SK-N-SH (cell line): ENCODE results near the gene LHFPL6. TPM values are rescaled to one million over a fixed set of nuclear protein-coding genes. Genes with fewer than 3 reads are reported as not detected.

Source experiments
- CTCF ChIA-PET: fragments of 300-600, 350-600 bp; formaldehyde crosslinking; extraction: SDS; loops from one replicate; lab custom pipeline; 2021; lab: Yijun Ruan, JAX
- POLR2A ChIA-PET: fragments of 350-600 bp; sonication (Branson Sonifier 250); formaldehyde crosslinking; extraction: SDS; loops from one replicate; lab custom pipeline; 2020; ENCODE audit warnings: antibody characterized with exemption, inconsistent platforms; lab: Yijun Ruan, JAX
- DNase-seq: peaks from one replicate; pipeline ENCODE4 v3.0.0; 2012
- H2AFZ ChIP-seq: fragments of 200-600 bp; sonication (generic); 2 replicates; pipeline ENCODE4 v1.8.1; 2016; ENCODE audit warnings: antibody characterized with exemption, mild to moderate bottlenecking, low read depth
- H3F3A ChIP-seq: fragments of 200-600 bp; sonication (generic); replicated peaks from 2 replicates; pipeline ENCODE3; 2016; ENCODE audit warnings: antibody characterized with exemption, mild to moderate bottlenecking; ENCODE audit not compliant: insufficient read depth
- H3K27ac ChIP-seq, 2 experiments: fragments of 200-500 bp in 1 of 2; fragments of 200-600 bp in 1 of 2; sonication (Bioruptor generic) in 1 of 2; sonication (generic), shearing (Covaris generic) in 1 of 2; 2 replicates each; pipeline versions ENCODE4 v1.5.1 to v1.6.1; 2014 to 2016; ENCODE audit warnings: low read depth in 2 of 2, inconsistent platforms in 1 of 2, low read length in 1 of 2, mild to moderate bottlenecking in 1 of 2, mixed read lengths in 1 of 2
- H3K27me3 ChIP-seq: fragments of 200-600 bp; sonication (generic), shearing (Covaris generic); 2 replicates; pipeline ENCODE4 v1.6.1; 2016; ENCODE audit warnings: mixed run types; ENCODE audit not compliant: insufficient read depth
- H3K36me3 ChIP-seq, 2 experiments: fragments of 200-500 bp in 1 of 2; fragments of 200-600 bp in 1 of 2; sonication (Bioruptor generic) in 1 of 2; sonication (generic) in 1 of 2; replicated peaks in 1 of 2; 2 replicates each; pipeline versions ENCODE3 to v1.5.1; 2014 to 2016; ENCODE audit warnings: low read length in 1 of 2, mild to moderate bottlenecking in 1 of 2; ENCODE audit not compliant: insufficient read depth in 2 of 2, control insufficient read depth in 1 of 2
- H3K4me1 ChIP-seq, 2 experiments: fragments of 200-500 bp in 1 of 2; fragments of 200-600 bp in 1 of 2; sonication (Bioruptor generic) in 1 of 2; sonication (generic), shearing (Covaris generic) in 1 of 2; 2 replicates each; pipeline versions ENCODE4 v1.5.1 to v1.6.1; 2014 to 2016; ENCODE audit warnings: low read depth in 1 of 2, low read length in 1 of 2, mixed run types in 1 of 2; ENCODE audit not compliant: insufficient read depth in 2 of 2, control insufficient read depth in 1 of 2
- H3K4me2 ChIP-seq: fragments of 200-600 bp; sonication (generic), shearing (Covaris generic); 2 replicates; pipeline ENCODE4 v1.6.1; 2017; ENCODE audit warnings: mixed run types
- H3K4me3 ChIP-seq, 2 experiments: fragments of 200-500 bp in 1 of 2; fragments of 200-600 bp in 1 of 2; sonication (Bioruptor generic) in 1 of 2; sonication (generic), shearing (Covaris generic) in 1 of 2; 2 replicates each; pipeline versions ENCODE4 v1.5.1 to v1.8.1; 2014 to 2016; ENCODE audit warnings: low read depth in 2 of 2, inconsistent platforms in 1 of 2, low read length in 1 of 2, mild to moderate bottlenecking in 1 of 2, mixed read lengths in 1 of 2, moderate library complexity in 1 of 2
- H3K79me2 ChIP-seq: fragments of 200-600 bp; sonication (generic); 2 replicates; pipeline ENCODE4 v1.8.1; 2017; ENCODE audit warnings: mild to moderate bottlenecking; ENCODE audit not compliant: insufficient read depth
- H3K9ac ChIP-seq: fragments of 200-600 bp; sonication (generic); 2 replicates; pipeline ENCODE4 v1.6.1; 2017; ENCODE audit warnings: mixed run types
- H3K9me2 ChIP-seq: fragments of 200-600 bp; sonication (generic); 2 replicates; pipeline ENCODE4 v1.6.1; 2017; ENCODE audit warnings: mixed run types
- H3K9me3 ChIP-seq: fragments of 200-600 bp; sonication (generic); 2 replicates; pipeline ENCODE4 v1.6.1; 2017; ENCODE audit warnings: mixed run types, mild to moderate bottlenecking, moderate library complexity
- H4K20me1 ChIP-seq: fragments of 200-600 bp; sonication (generic); 2 replicates; pipeline ENCODE4 v1.6.1; 2017; ENCODE audit warnings: mild to moderate bottlenecking, mixed run types; ENCODE audit not compliant: insufficient read depth
- CHD2 ChIP-seq: fragments of 150-350 bp; IDR thresholded peaks from 2 replicates; pipeline ENCODE4 v1.6.1; 2018; ENCODE audit warnings: low read length; ENCODE audit not compliant: partially characterized antibody
- CTCF ChIP-seq: fragments of 200-600 bp; sonication (generic); IDR thresholded peaks from 2 replicates; pipeline ENCODE4 v1.6.1; 2017; ENCODE audit warnings: antibody characterized with exemption, mild to moderate bottlenecking, moderate library complexity
- EP300 ChIP-seq, 2 experiments: IDR thresholded peaks; 2 replicates each; pipeline versions ENCODE4 v1.4.0 to v1.6.1; 2012; ENCODE audit warnings: borderline replicate concordance in 1 of 2, low read depth in 1 of 2, low read length in 1 of 2
- FOXM1 ChIP-seq: IDR thresholded peaks from 2 replicates; pipeline ENCODE4 v1.4.0; 2012; ENCODE audit warnings: low read depth, mild to moderate bottlenecking
- JUND ChIP-seq: IDR thresholded peaks from 2 replicates; pipeline ENCODE4 v1.4.0; 2012
- NRF1 ChIP-seq: IDR thresholded peaks from 2 replicates; pipeline ENCODE4 v1.6.1; 2012; ENCODE audit warnings: low read depth, mild to moderate bottlenecking, low read length
- RCOR1 ChIP-seq: fragments of 150-350 bp; IDR thresholded peaks from 2 replicates; pipeline ENCODE4 v1.6.1; 2017; ENCODE audit warnings: antibody characterized with exemption, low read length
- SIN3A ChIP-seq: IDR thresholded peaks from 2 replicates; pipeline ENCODE4 v1.6.1; 2012; ENCODE audit warnings: low read depth, mild to moderate bottlenecking, low read length, moderate library complexity, borderline replicate concordance
- SMC3 ChIP-seq: IDR thresholded peaks from 2 replicates; pipeline ENCODE4 v1.6.1; 2012; ENCODE audit warnings: low read depth, low read length, improper control_type of control experiment
- TAF1 ChIP-seq: IDR thresholded peaks from 2 replicates; pipeline ENCODE4 v1.6.1; 2012; ENCODE audit warnings: low read depth, mild to moderate bottlenecking, low read length, moderate library complexity, borderline replicate concordance
- TCF12 ChIP-seq: IDR thresholded peaks from 2 replicates; pipeline ENCODE4 v1.4.0; 2012
- USF1 ChIP-seq: IDR thresholded peaks from 2 replicates; pipeline ENCODE4 v1.4.0; 2012; ENCODE audit warnings: low read depth, borderline replicate concordance
- WGBS: methylation state at CpG from one replicate; pipeline ENCODE4 v1.1.6; 2017; ENCODE audit warnings: low lambda C conversion rate; 5-methylcytosine and 5-hydroxymethylcytosine counted together
- polyA plus RNA-seq, 3 experiments: library from polyadenylated mRNA; depleted of rRNA; stranded (reverse); fragments of >200 nt; gene quantifications; 2 replicates each; pipeline ENCODE4 v1.2.3, GENCODE V29; 2012
- TF ChIP-seq, protein P1 (sequence below): fragments of 150-350 bp; IDR thresholded peaks from 2 replicates; pipeline ENCODE4 v1.6.1; 2017; ENCODE audit warnings: antibody characterized with exemption, low read length, low read depth, borderline replicate concordance
- TF ChIP-seq, protein P2 (sequence below): IDR thresholded peaks from 2 replicates; pipeline ENCODE4 v1.4.0; 2012; ENCODE audit warnings: low read depth
- TF ChIP-seq, protein P3 (sequence below): IDR thresholded peaks from 2 replicates; pipeline ENCODE4 v1.6.1; 2012; ENCODE audit warnings: mild to moderate bottlenecking, low read depth, low read length, moderate library complexity

The LHFPL6 gene
- polyA plus RNA-seq, 1 of the 3 experiments (the other 2 are of a cell fraction) = 22.2 TPM

GRCh38 chr13:39575641-39576238 is 27.3 kb downstream of the LHFPL6 start:
- Histone ChIP-seq H3K27ac (no peak overlapping the region), H3F3A (no peaks in the 10 kb centered on the region), H3K79me2 (no peaks in the 10 kb centered on the region), H3K9ac (no peak overlapping the region), H4K20me1 (no peaks in the 10 kb centered on the region), H3K4me1 (no peaks in the 10 kb centered on the region; a peak in 1 of 4 replicates), H3K9me3 (no peaks in the 10 kb centered on the region), H3K27me3 (no peaks in the 10 kb centered on the region), H3K36me3 (no peaks in the 10 kb centered on the region), H3K4me2 (no peak overlapping the region), H3K4me3 (no peak overlapping the region), H2AFZ (no peak overlapping the region), H3K9me2 (no peaks in the 10 kb centered on the region)
- TF ChIP-seq, protein P1, sequence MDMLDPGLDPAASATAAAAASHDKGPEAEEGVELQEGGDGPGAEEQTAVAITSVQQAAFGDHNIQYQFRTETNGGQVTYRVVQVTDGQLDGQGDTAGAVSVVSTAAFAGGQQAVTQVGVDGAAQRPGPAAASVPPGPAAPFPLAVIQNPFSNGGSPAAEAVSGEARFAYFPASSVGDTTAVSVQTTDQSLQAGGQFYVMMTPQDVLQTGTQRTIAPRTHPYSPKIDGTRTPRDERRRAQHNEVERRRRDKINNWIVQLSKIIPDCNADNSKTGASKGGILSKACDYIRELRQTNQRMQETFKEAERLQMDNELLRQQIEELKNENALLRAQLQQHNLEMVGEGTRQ = no peak
- TF ChIP-seq SMC3 = no peak
- TF ChIP-seq TCF12 = no peak
- no peak for TF ChIP-seq USF1
- TF ChIP-seq CHD2 = no peak
- TF ChIP-seq, protein P2, sequence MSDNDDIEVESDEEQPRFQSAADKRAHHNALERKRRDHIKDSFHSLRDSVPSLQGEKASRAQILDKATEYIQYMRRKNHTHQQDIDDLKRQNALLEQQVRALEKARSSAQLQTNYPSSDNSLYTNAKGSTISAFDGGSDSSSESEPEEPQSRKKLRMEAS = no peak
- no peak for TF ChIP-seq EP300 (IDR thresholded peaks at IDR 0.05; ENCODE audit: borderline replicate concordance in 1 of 2, low read depth in 1 of 2, low read length in 1 of 2)
- no peak for TF ChIP-seq FOXM1
- no peak for TF ChIP-seq NRF1
- no peak for DNase-seq
- ChIA-PET CTCF (interaction anchor here (0.6 kb wide), 1 partner anchor 302 kb away, joined by 3 read pairs; no protein-coding TSS in a partner anchor), POLR2A (no interaction called here)
- whole genome bisulfite sequencing = 93% methylated on average over 11 of the region's 11 CpGs

- no peak overlapping the region for H3K4me2 ChIP-seq
- H3K36me3 ChIP-seq = no peaks in the 10 kb centered on the region
- H3F3A ChIP-seq = no peaks in the 10 kb centered on the region
- no peaks in the 10 kb centered on the region for H3K27me3 ChIP-seq
- H3K27ac ChIP-seq = no peak overlapping the region
- ChIA-PET POLR2A (no interaction called here), CTCF (interaction anchor here (0.7 to 2.9 kb wide), 2 partner anchors 40 to 705 kb away, joined by 3 to 9 read pairs; no protein-coding TSS in a partner anchor)
- H3K4me3 ChIP-seq = no peak overlapping the region
- H3K9me2 ChIP-seq = no peaks in the 10 kb centered on the region
- DNase-seq = no peak
- no peaks in the 10 kb centered on the region for H3K9me3 ChIP-seq
- H4K20me1 ChIP-seq = no peaks in the 10 kb centered on the region
- WGBS = 83% methylated on average over 12 of the region's 15 CpGs
- H3K79me2 ChIP-seq = no peaks in the 10 kb centered on the region
- H3K4me1 ChIP-seq = no peaks in the 10 kb centered on the region
- no peak overlapping the region for H3K9ac ChIP-seq
- no peak overlapping the region for H2AFZ ChIP-seq
- TF ChIP-seq RCOR1 (no peak), SMC3 (no peak), EP300 (IDR thresholded peaks at IDR 0.05; ENCODE audit: borderline replicate concordance in 1 of 2, low read depth in 1 of 2, low read length in 1 of 2) (no peak), USF1 (no peak), TAF1 (no peak), CTCF (no peak), SIN3A (no peak), TCF12 (no peak), JUND (no peak), NRF1 (no peak)
- TF ChIP-seq, protein P3, sequence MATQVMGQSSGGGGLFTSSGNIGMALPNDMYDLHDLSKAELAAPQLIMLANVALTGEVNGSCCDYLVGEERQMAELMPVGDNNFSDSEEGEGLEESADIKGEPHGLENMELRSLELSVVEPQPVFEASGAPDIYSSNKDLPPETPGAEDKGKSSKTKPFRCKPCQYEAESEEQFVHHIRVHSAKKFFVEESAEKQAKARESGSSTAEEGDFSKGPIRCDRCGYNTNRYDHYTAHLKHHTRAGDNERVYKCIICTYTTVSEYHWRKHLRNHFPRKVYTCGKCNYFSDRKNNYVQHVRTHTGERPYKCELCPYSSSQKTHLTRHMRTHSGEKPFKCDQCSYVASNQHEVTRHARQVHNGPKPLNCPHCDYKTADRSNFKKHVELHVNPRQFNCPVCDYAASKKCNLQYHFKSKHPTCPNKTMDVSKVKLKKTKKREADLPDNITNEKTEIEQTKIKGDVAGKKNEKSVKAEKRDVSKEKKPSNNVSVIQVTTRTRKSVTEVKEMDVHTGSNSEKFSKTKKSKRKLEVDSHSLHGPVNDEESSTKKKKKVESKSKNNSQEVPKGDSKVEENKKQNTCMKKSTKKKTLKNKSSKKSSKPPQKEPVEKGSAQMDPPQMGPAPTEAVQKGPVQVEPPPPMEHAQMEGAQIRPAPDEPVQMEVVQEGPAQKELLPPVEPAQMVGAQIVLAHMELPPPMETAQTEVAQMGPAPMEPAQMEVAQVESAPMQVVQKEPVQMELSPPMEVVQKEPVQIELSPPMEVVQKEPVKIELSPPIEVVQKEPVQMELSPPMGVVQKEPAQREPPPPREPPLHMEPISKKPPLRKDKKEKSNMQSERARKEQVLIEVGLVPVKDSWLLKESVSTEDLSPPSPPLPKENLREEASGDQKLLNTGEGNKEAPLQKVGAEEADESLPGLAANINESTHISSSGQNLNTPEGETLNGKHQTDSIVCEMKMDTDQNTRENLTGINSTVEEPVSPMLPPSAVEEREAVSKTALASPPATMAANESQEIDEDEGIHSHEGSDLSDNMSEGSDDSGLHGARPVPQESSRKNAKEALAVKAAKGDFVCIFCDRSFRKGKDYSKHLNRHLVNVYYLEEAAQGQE = no peak
- TF ChIP-seq, protein P1 = no peak
These were observed 31.4 kb downstream of the LHFPL6 start for GRCh38 chr13:39571502-39572092.
